HK-2 (cell line): ENCODE data around the gene PIP5KL1.

Source experiments
- DNase-seq: peaks from one replicate; pipeline ENCODE4 v3.0.0-alpha.2; 2018; ENCODE audit not compliant: unreplicated experiment

The PIP5KL1 gene

DNA sequence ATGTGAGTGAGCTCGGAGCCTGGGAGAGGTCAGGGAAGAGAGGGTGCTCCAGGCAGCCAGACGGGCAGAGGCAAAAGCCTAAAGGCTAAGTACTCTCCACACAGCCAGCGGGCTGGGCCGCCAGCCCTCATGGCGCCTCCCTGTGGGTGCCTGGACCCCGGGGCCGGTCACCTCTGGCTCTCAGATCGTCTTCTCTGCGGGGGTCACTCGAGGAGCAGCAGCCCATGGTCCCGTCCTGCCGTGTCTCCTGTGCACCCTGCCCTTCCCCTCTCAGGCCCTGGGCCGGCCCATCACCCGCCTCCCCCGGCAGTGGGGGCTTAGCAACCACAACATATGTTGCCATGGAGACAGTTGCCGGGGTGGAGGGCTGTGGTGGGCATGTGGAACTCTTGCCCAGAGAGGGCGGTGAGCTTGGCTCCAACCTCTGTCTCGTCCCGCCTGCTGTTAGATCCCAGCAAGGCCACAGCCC lies 57.3 kb downstream of the PIP5KL1 start:
- DNase-seq: no peak

- DNase-seq: no peak
Measured at GRCh38 chr9:127872369-127873222, 58.0 kb downstream of the PIP5KL1 start.

GRCh38 chr9:127871531-127871930 lies 59.0 kb downstream of the PIP5KL1 start:
- DNase-seq: no peak

DNA sequence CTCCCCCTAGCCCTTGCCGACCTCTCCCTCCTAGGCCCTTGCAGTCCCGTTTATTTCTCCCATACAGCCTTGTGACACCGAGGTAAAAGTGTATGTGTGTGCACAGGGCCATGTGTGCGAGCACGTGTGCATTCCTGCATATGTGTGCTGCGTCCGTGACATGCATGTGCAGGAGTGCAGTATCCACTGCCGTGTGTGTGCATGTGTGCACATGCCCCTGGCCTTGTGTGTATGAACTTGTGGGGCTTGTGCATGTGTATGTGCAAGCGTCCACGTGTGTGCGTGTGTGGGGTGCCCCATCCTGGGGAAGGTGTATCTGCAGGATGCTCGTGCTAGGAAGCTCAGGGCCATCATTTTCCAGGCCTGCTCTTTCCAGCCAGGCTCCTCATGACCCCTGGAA lies 59.7 kb downstream of the PIP5KL1 start:
- no peak for DNase-seq
